ENCODE results near the gene UROS. TPM values are rescaled to one million over a fixed set of nuclear protein-coding genes. Genes with fewer than 3 reads are reported as not detected.

The UROS gene
- total RNA-seq, 3 donors from 2014 or later, result 23.9 to 30.9 (median 27.5) TPM

GRCh38 chr10:125762692-125763648, 60.1 kb downstream of the UROS start:
- no peak for ATAC-seq
- intact Hi-C loops (cut with DNase I, micrococcal nuclease), result no loop called here
- no peak for TF ChIP-seq CTCF (IDR thresholded peaks at IDR 0.05)
- no peak for DNase-seq
- no peaks in the 10 kb centered on the region for H3K36me3 ChIP-seq (ENCODE audit: low read depth)
- no peaks in the 10 kb centered on the region for H3K4me1 ChIP-seq (ENCODE audit: low read depth)
- no peaks in the 10 kb centered on the region for H3K9me3 ChIP-seq
- no peak overlapping the region for H3K4me3 ChIP-seq

GRCh38 chr10:125761961-125762360, 61.1 kb downstream of the UROS start:
- no peaks in the 10 kb centered on the region for H3K4me1 ChIP-seq (ENCODE audit: low read depth)
- no peak overlapping the region for H3K4me3 ChIP-seq
- ATAC-seq, result no peak
- intact Hi-C loops (cut with DNase I, micrococcal nuclease), result no loop called here
- no peaks in the 10 kb centered on the region for H3K36me3 ChIP-seq (ENCODE audit: low read depth)
- no peaks in the 10 kb centered on the region for H3K9me3 ChIP-seq
- TF ChIP-seq CTCF (IDR thresholded peaks at IDR 0.05), result no peak
- no peak for DNase-seq

GRCh38 chr10:125757742-125758141, 65.3 kb downstream of the UROS start:
- Histone ChIP-seq H3K4me3 (no peak overlapping the region), H3K36me3 (ENCODE audit: low read depth) (no peaks in the 10 kb centered on the region), H3K4me1 (ENCODE audit: low read depth) (no peaks in the 10 kb centered on the region), H3K9me3 (no peaks in the 10 kb centered on the region)
- DNase-seq, result no peak
- intact Hi-C loops (cut with DNase I, micrococcal nuclease), result no loop called here
- TF ChIP-seq CTCF (IDR thresholded peaks at IDR 0.05), result no peak
- ATAC-seq, result no peak

GRCh38 chr10:125756853-125757487, 66.1 kb downstream of the UROS start:
- Histone ChIP-seq H3K36me3 (ENCODE audit: low read depth) (no peaks in the 10 kb centered on the region), H3K4me1 (ENCODE audit: low read depth) (no peaks in the 10 kb centered on the region), H3K9me3 (no peaks in the 10 kb centered on the region), H3K4me3 (no peak overlapping the region)
- TF ChIP-seq CTCF (IDR thresholded peaks at IDR 0.05), result no peak
- DNase-seq, result no peak
- intact Hi-C loops (cut with DNase I, micrococcal nuclease), result no loop called here
- ATAC-seq, result no peak

GRCh38 chr10:125756196-125756595, 66.9 kb downstream of the UROS start:
- DNase-seq, result no peak
- Histone ChIP-seq H3K4me3 (no peak overlapping the region), H3K9me3 (no peaks in the 10 kb centered on the region), H3K36me3 (ENCODE audit: low read depth) (no peaks in the 10 kb centered on the region), H3K4me1 (ENCODE audit: low read depth) (no peaks in the 10 kb centered on the region)
- intact Hi-C loops (cut with DNase I, micrococcal nuclease), result no loop called here
- TF ChIP-seq CTCF (IDR thresholded peaks at IDR 0.05), result no peak
- peak; percentile 64 for ATAC-seq

Measured in mucosa of descending colon (tissue), 3 donors.